K562 (cell line): ENCODE measurements around the gene C6orf47. TPM values are rescaled to one million over a fixed set of nuclear protein-coding genes. Genes with fewer than 3 reads are reported as not detected.

ENCODE experiments used
- COPS2 ChIP-seq: fragments of 450-650 bp; conservative IDR thresholded peaks from 2 replicates; pipeline ENCODE4 v1.6.1; 2016; ENCODE audit warnings: mild to moderate bottlenecking, moderate library complexity
- ILK ChIP-seq: fragments of 450-650 bp; IDR thresholded peaks from 2 replicates; pipeline ENCODE4 v1.6.1; 2016; ENCODE audit warnings: missing genetic modification characterization, low read depth, mild to moderate bottlenecking, missing compliant biosample characterization, moderate library complexity, borderline replicate concordance
- MBD1 ChIP-seq: fragments of 250-450 bp; sonication (Bioruptor Pico); IDR thresholded peaks from 2 replicates; pipeline ENCODE4 v1.8.0; 2022; ENCODE audit warnings: inconsistent platforms
- MCM2 ChIP-seq: fragments of 450-650 bp; IDR thresholded peaks from 2 replicates; pipeline ENCODE4 v1.6.1; 2017; ENCODE audit warnings: low read depth, mild to moderate bottlenecking
- NFRKB ChIP-seq: fragments of 450-650 bp; IDR thresholded peaks from 2 replicates; pipeline ENCODE4 v1.6.1; 2016; ENCODE audit warnings: low read depth
- NKRF ChIP-seq: fragments of 450-650 bp; IDR thresholded peaks from 2 replicates; pipeline ENCODE4 v1.6.1; 2016; ENCODE audit warnings: borderline replicate concordance
- POU5F1 ChIP-seq: fragments of 150-350 bp; IDR thresholded peaks from 2 replicates; pipeline ENCODE4 v1.6.1; 2014; ENCODE audit warnings: borderline replicate concordance, low read length, low read depth, mild to moderate bottlenecking; ENCODE audit not compliant: partially characterized antibody
- STAT5A ChIP-seq: IDR thresholded peaks from 2 replicates; pipeline ENCODE4 v1.6.1; 2012; ENCODE audit warnings: low read length, inconsistent platforms, borderline replicate concordance
- TAF1 ChIP-seq: IDR thresholded peaks from 2 replicates; pipeline ENCODE4 v1.6.1; 2011; ENCODE audit warnings: mild to moderate bottlenecking, low read length, moderate library complexity; ENCODE audit not compliant: insufficient read depth, control insufficient read depth, severe bottlenecking; ENCODE audit errors: extremely low read depth
- TAF7 ChIP-seq: fragments of 450-650 bp; IDR thresholded peaks from 2 replicates; pipeline ENCODE4 v1.6.1; 2016; ENCODE audit warnings: missing genetic modification characterization, missing compliant biosample characterization
- TRIM25 ChIP-seq: fragments of 450-650 bp; IDR thresholded peaks from 2 replicates; pipeline ENCODE4 v1.7.0; 2016; ENCODE audit warnings: borderline replicate concordance
- ZKSCAN8 ChIP-seq: fragments of 200-800 bp; sonication (Bioruptor generic); IDR thresholded peaks from 2 replicates; pipeline ENCODE4 v1.6.1; 2016; ENCODE audit warnings: missing genetic modification characterization, missing compliant biosample characterization
- ZNF134 ChIP-seq: fragments of 250-450 bp; sonication (Bioruptor Pico); conservative IDR thresholded peaks from 2 replicates; pipeline ENCODE4 v1.4.0; 2020
- ZNF174 ChIP-seq: fragments of 250-450 bp; sonication (Bioruptor Pico); IDR thresholded peaks from 2 replicates; pipeline ENCODE4 v1.4.0; 2020; ENCODE audit warnings: mild to moderate bottlenecking
- ZNF224 ChIP-seq: sonication (generic); formaldehyde crosslinking; IDR thresholded peaks from 2 replicates; pipeline ENCODE4 v1.8.0; 2022; ENCODE audit warnings: mild to moderate bottlenecking, missing genetic modification reagents
- ZNF23 ChIP-seq: fragments of 250-450 bp; sonication (Bioruptor Pico); IDR thresholded peaks from 2 replicates; pipeline ENCODE4 v1.4.0; 2020; ENCODE audit warnings: mild to moderate bottlenecking
- polyA plus RNA-seq, 8 experiments: library from polyadenylated mRNA; depleted of rRNA in 4 of 8; stranded (reverse) in 5 of 8; unstranded in 3 of 8; fragments of >200 nt; fragmentation: Nextera tagmentation in 2 of 8; fragmentation: Illumina TruSeq in 1 of 8; extraction: Ambion mirVana in 2 of 8; extraction: Trizol in 1 of 8; gene quantifications; 2 replicates each; pipeline versions ENCODE4 v1.2.1 to v1.2.3, GENCODE V29; 2011 to 2014; ENCODE audit warnings: inconsistent platforms in 1 of 8, missing spikeins in 1 of 8
- total RNA-seq, 7 experiments: library from RNA; depleted of rRNA in 6 of 7; stranded (reverse); fragments of >200 nt in 6 of 7; fragmentation: Illumina TruSeq in 2 of 7; extraction: Trizol in 2 of 7; gene quantifications; 2 replicates each; pipeline versions ENCODE4 v1.2.1 to v1.2.3, GENCODE V29; 2011 to 2021; ENCODE audit warnings: low replicate concordance in 1 of 7

The C6orf47 gene
- total and polyA plus RNA-seq, 9 of the 15 experiments (the other 6 are each of a cell fraction or from before 2014, with no cell fraction given) = 0.14 to 43.8 (median 27.0) TPM

GRCh38 chr6:31620586-31621319 lies 39.8 kb downstream of the C6orf47 start, which contains the start of gene PRRC2A (continued):
- TF ChIP-seq ZKSCAN8 (CRISPR knock-in tag) (no peak), COPS2 (no peak), TRIM25 (no peak), ILK (tag) (no peak), STAT5A (no peak), ZNF224 (CRISPR knock-in tag) (no peak), NKRF (peak; percentile 84; the same call in 1 of the 2 replicates), NFRKB (peak; percentile 100), ZNF174 (CRISPR knock-in tag) (no peak), MBD1 (no peak), TAF1 (peak; percentile 98), MCM2 (no peak), TAF7 (tag) (peak; percentile 100), POU5F1 (no peak), ZNF23 (no peak), ZNF134 (CRISPR knock-in tag) (peak; percentile 72)
